Naive thymus-derived CD4-positive, alpha-beta T cell (primary cell): ENCODE data around the gene MARCHF3. TPM values are rescaled to one million over a fixed set of nuclear protein-coding genes. Genes with fewer than 3 reads are reported as not detected.

Experiments
- ATAC-seq: fragments of 150-1000 bp; cut with Tn5 transposase; 2 replicates; pipeline ENCODE4 v1.10.0; 2021; ENCODE audit warnings: mild to moderate bottlenecking, moderate library complexity
- CTCF ChIA-PET: fragments of 350-600 bp; sonication (Branson Sonifier 250); formaldehyde crosslinking; loops from one replicate; lab custom pipeline; 2021; ENCODE audit warnings: antibody characterized with exemption; lab: Charles Lee
- POLR2A ChIA-PET: fragments of 350-600 bp; sonication (Branson Sonifier 250); formaldehyde crosslinking; loops from one replicate; lab custom pipeline; 2021; ENCODE audit warnings: antibody characterized with exemption, inconsistent platforms; lab: Charles Lee
- DNase-seq, 9 donors: peaks; one replicate each; pipeline versions ENCODE4 v3.0.0 to v3.0.0-alpha.2; 2020 to 2022; ENCODE audit warnings: mixed read lengths in 1 of 9
- H3K27ac ChIP-seq: one replicate; pipeline ENCODE4 v1.7.0; 2013; ENCODE audit warnings: mild to moderate bottlenecking, low read depth, low read length, moderate library complexity
- H3K27me3 ChIP-seq, 2 donors: one replicate each; pipeline ENCODE4 v1.7.0; 2013; ENCODE audit warnings: low read length in 2 of 2, mild to moderate bottlenecking in 2 of 2, moderate library complexity in 2 of 2; ENCODE audit not compliant: control insufficient read depth in 2 of 2, insufficient read depth in 2 of 2
- H3K36me3 ChIP-seq, 3 experiments: 1 replicate in 2 of 3; 2 replicates in 1 of 3; pipeline ENCODE4 v1.7.0; 2013; ENCODE audit warnings: low read length in 3 of 3, mild to moderate bottlenecking in 3 of 3, moderate library complexity in 1 of 3; ENCODE audit not compliant: insufficient read depth in 3 of 3, control insufficient read depth in 2 of 3
- H3K4me1 ChIP-seq, 2 donors: one replicate each; pipeline ENCODE4 v1.7.0; 2013; ENCODE audit warnings: low read length in 2 of 2, mild to moderate bottlenecking in 2 of 2, moderate library complexity in 1 of 2; ENCODE audit not compliant: control insufficient read depth in 2 of 2, insufficient read depth in 2 of 2
- H3K4me3 ChIP-seq: 2 replicates; pipeline ENCODE4 v1.7.0; 2013; ENCODE audit warnings: mild to moderate bottlenecking, low read length
- H3K9me3 ChIP-seq, 3 experiments: 1 replicate in 2 of 3; 2 replicates in 1 of 3; pipeline ENCODE4 v1.7.0; 2013; ENCODE audit warnings: low read length in 3 of 3; ENCODE audit not compliant: control insufficient read depth in 2 of 3
- H3K27ac Mint-ChIP-seq, 9 donors: one replicate each; pipeline ENCODE4 v1.8.0; 2020 to 2022; ENCODE audit warnings: mixed read lengths in 9 of 9, mild to moderate bottlenecking in 8 of 9, moderate library complexity in 5 of 9, inconsistent platforms in 2 of 9
- H3K27me3 Mint-ChIP-seq, 5 donors: one replicate each; pipeline ENCODE4 v1.8.0; 2021 to 2022; ENCODE audit warnings: mixed read lengths in 5 of 5, mild to moderate bottlenecking in 1 of 5
- H3K36me3 Mint-ChIP-seq, 5 donors: one replicate each; pipeline ENCODE4 v1.8.0; 2020 to 2022; ENCODE audit warnings: mixed read lengths in 5 of 5, mild to moderate bottlenecking in 3 of 5, inconsistent platforms in 1 of 5
- H3K4me1 Mint-ChIP-seq, 7 donors: one replicate each; pipeline ENCODE4 v1.8.0; 2020 to 2022; ENCODE audit warnings: mixed read lengths in 7 of 7, mild to moderate bottlenecking in 3 of 7, inconsistent platforms in 1 of 7
- H3K4me3 Mint-ChIP-seq, 10 donors: one replicate each; pipeline ENCODE4 v1.8.0; 2020 to 2022; ENCODE audit warnings: mild to moderate bottlenecking in 10 of 10, mixed read lengths in 10 of 10, moderate library complexity in 6 of 10, inconsistent platforms in 2 of 10
- H3K9me3 Mint-ChIP-seq, 11 donors: one replicate each; pipeline ENCODE4 v1.8.0; 2020 to 2022; ENCODE audit warnings: mixed read lengths in 11 of 11, mild to moderate bottlenecking in 4 of 11, inconsistent platforms in 1 of 11, moderate library complexity in 1 of 11
- intact Hi-C, 2 donors: fragments of 100-400 bp; cut with micrococcal nuclease; formaldehyde crosslinking; loops; one replicate each; pipeline ENCODE4 v1.15.1; 2023
- polyA plus RNA-seq, 2 donors: library from polyadenylated mRNA; unstranded; fragments of 300-500 nt; fragmentation: Illumina TruSeq; gene quantifications; one replicate each; pipeline ENCODE4 v1.2.3, GENCODE V29; 2021
- total RNA-seq, 6 experiments: library from RNA in 5 of 6; stranded (reverse) in 5 of 6; gene quantifications; 1 replicate in 5 of 6; 2 replicates in 1 of 6; pipeline ENCODE4 v1.2.3 and lab custom pipeline; 2021 to 2026

MARCHF3 gene
- total and polyA plus RNA-seq, 7 experiments from 2014 or later, result 3.1 to 15.4 (median 13.0) TPM

GRCh38 chr5:126819253-126819652 is 211.1 kb downstream of the MARCHF3 start:
- H3K36me3 ChIP-seq, result peaks cover 0 to 24% (median 3%) of the 10 kb centered on the region in 3 experiments
- ATAC-seq, result no peak
- no peaks in the 10 kb centered on the region for H3K4me1 ChIP-seq
- CTCF ChIA-PET, result interaction anchor here (0.6 kb wide), 1 partner anchor 38 kb away, joined by 3 read pairs; no protein-coding TSS in a partner anchor
- Mint-ChIP-seq H3K4me3 (no peak overlapping the region), H3K4me1 (peaks cover 0 to 32% (median 0%) of the 10 kb centered on the region in 7 donors), H3K27ac (no peak overlapping the region), H3K27me3 (no peaks in the 10 kb centered on the region), H3K36me3 (peaks cover 8 to 32% (median 28%) of the 10 kb centered on the region in 5 donors), H3K9me3 (no peaks in the 10 kb centered on the region)
- H3K4me3 ChIP-seq, result no peak overlapping the region
- intact Hi-C loops, result no loop called here
- H3K9me3 ChIP-seq, result no peaks in the 10 kb centered on the region
- POLR2A ChIA-PET, result no interaction called here
- no peaks in the 10 kb centered on the region for H3K27me3 ChIP-seq
- no peak overlapping the region for H3K27ac ChIP-seq
- no peak for DNase-seq

DNA sequence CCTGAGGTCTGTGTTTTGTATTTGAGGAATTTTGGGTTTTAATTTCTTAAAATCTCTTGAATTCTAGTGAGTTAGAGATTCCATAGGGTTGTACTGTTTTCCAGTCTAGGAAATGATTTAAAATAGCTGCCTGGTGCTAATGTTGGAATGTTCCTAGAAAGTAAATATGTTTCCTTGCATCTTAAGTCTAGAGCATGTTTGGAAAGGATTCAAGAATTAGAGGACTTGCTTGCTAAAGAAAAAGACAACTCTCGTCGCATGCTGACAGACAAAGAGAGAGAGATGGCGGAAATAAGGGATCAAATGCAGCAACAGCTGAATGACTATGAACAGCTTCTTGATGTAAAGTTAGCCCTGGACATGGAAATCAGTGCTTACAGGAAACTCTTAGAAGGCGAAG is 211.6 kb downstream of the MARCHF3 start:
- intact Hi-C loops, result no loop called here
- ChIA-PET POLR2A (no interaction called here), CTCF (interaction anchor here (0.6 to 0.7 kb wide), 2 partner anchors 23 to 38 kb away, joined by 3 to 5 read pairs; no protein-coding TSS in a partner anchor)
- ATAC-seq (no peak), DNase-seq (no peak)
- no peaks in the 10 kb centered on the region for H3K9me3 ChIP-seq
- H3K27me3 Mint-ChIP-seq, result no peaks in the 10 kb centered on the region
- no peak overlapping the region for H3K27ac Mint-ChIP-seq
- no peak overlapping the region for H3K27ac ChIP-seq
- peaks cover 0 to 24% (median 3%) of the 10 kb centered on the region in 3 experiments for H3K36me3 ChIP-seq
- no peak overlapping the region for H3K4me3 ChIP-seq
- H3K9me3 Mint-ChIP-seq, result no peaks in the 10 kb centered on the region
- H3K27me3 ChIP-seq, result no peaks in the 10 kb centered on the region
- no peak overlapping the region for H3K4me3 Mint-ChIP-seq
- H3K4me1 ChIP-seq, result no peaks in the 10 kb centered on the region
- peaks cover 8 to 36% (median 31%) of the 10 kb centered on the region in 5 donors for H3K36me3 Mint-ChIP-seq
- peaks cover 0 to 37% (median 0%) of the 10 kb centered on the region in 7 donors for H3K4me1 Mint-ChIP-seq

Other genes starting within 250 kb of the MARCHF3 start
- 10 to 100 TPM in 4 of 5 experiments, 1 to 10 TPM in 1; 9.2 to 20.7 (median 11.9) TPM for gene C5orf63, start 42.9 kb upstream of the MARCHF3 start, total RNA-seq
- gene C5orf63, start 42.9 kb upstream of the MARCHF3 start, polyA plus RNA-seq, result 1 to 10 TPM; 4.3 to 4.7 TPM